SKM-1 (cell line): ENCODE data around the gene SKIDA1.

Source experiments
- DNase-seq: peaks from one replicate; lab custom pipeline; 2025; ENCODE audit not compliant: unreplicated experiment; lab: John Stamatoyannopoulos, UW

Gene SKIDA1

GRCh38 chr10:21487416-21488180, 37.9 kb downstream of the SKIDA1 start:
- DNase-seq: no peak

GRCh38 chr10:21482821-21483220, 42.7 kb downstream of the SKIDA1 start:
- no peak for DNase-seq

GRCh38 chr10:21481407-21481806, 44.1 kb downstream of the SKIDA1 start:
- DNase-seq: no peak

GRCh38 chr10:21479570-21480315, 45.7 kb downstream of the SKIDA1 start:
- no peak for DNase-seq

- no peak for DNase-seq
Measured at GRCh38 chr10:21475393-21475792, 50.1 kb downstream of the SKIDA1 start.

GRCh38 chr10:21473541-21473940, 51.9 kb downstream of the SKIDA1 start:
- DNase-seq: no peak

GRCh38 chr10:21473135-21473534, 52.3 kb downstream of the SKIDA1 start:
- DNase-seq: no peak

- DNase-seq: no peak
Measured at GRCh38 chr10:21468086-21468485, 57.4 kb downstream of the SKIDA1 start.

- DNase-seq: no peak
Measured at GRCh38 chr10:21467633-21468032, 57.8 kb downstream of the SKIDA1 start.

- DNase-seq: no peak
Measured at GRCh38 chr10:21464134-21464533, 61.3 kb downstream of the SKIDA1 start.
